Trophoblast cell (in vitro differentiated cells and primary cell): ENCODE data around the gene PIGB.
A peak's percentile ranks its signal among the peaks of the same experiment; 100 is the strongest.
"Not testable (repeated sequence)": the region's sequence is repeated elsewhere in the genome, so short reads cannot be mapped to it uniquely, and the experiment has no call there.

Experiments
- DNase-seq, 2 donors: peaks; one replicate each; pipeline ENCODE4 v3.0.0-alpha.2; 2016
- H2AFZ ChIP-seq: 2 replicates; pipeline ENCODE4 v1.6.1; 2013; ENCODE audit warnings: low read length, moderate library complexity, mild to moderate bottlenecking; ENCODE audit not compliant: insufficient read depth, poor library complexity
- H2AK5ac ChIP-seq: 2 replicates; pipeline ENCODE4 v1.6.1; 2013; ENCODE audit warnings: mild to moderate bottlenecking, low read length
- H2BK120ac ChIP-seq: 2 replicates; pipeline ENCODE4 v1.6.1; 2013; ENCODE audit warnings: low read length, mild to moderate bottlenecking, moderate library complexity; ENCODE audit not compliant: insufficient read depth, poor library complexity
- H2BK12ac ChIP-seq: 2 replicates; pipeline ENCODE4 v1.6.1; 2013; ENCODE audit warnings: mild to moderate bottlenecking, low read length, moderate library complexity
- H2BK5ac ChIP-seq: 2 replicates; pipeline ENCODE4 v1.6.1; 2013; ENCODE audit warnings: low read length, low read depth, moderate library complexity, mild to moderate bottlenecking; ENCODE audit not compliant: poor library complexity
- H3K14ac ChIP-seq: 2 replicates; pipeline ENCODE4 v1.6.1; 2013; ENCODE audit warnings: mild to moderate bottlenecking, low read length
- H3K18ac ChIP-seq: 2 replicates; pipeline ENCODE4 v1.6.1; 2013; ENCODE audit warnings: mild to moderate bottlenecking, low read length
- H3K23ac ChIP-seq: 2 replicates; pipeline ENCODE4 v1.6.1; 2013; ENCODE audit warnings: low read length
- H3K27ac ChIP-seq: 2 replicates; pipeline ENCODE4 v1.5.1; 2013; ENCODE audit warnings: low read depth, mild to moderate bottlenecking, inconsistent platforms, low read length, moderate library complexity
- H3K27me3 ChIP-seq: 2 replicates; pipeline ENCODE4 v1.6.1; 2013; ENCODE audit warnings: inconsistent platforms, mild to moderate bottlenecking, low read length, moderate library complexity; ENCODE audit not compliant: insufficient read depth
- H3K36me3 ChIP-seq, 2 experiments: 1 replicate in 1 of 2; 2 replicates in 1 of 2; pipeline ENCODE4 v1.6.1; 2013; ENCODE audit warnings: low read length in 2 of 2, mild to moderate bottlenecking in 2 of 2, moderate library complexity in 1 of 2; ENCODE audit not compliant: insufficient read depth in 2 of 2, control insufficient read depth in 1 of 2
- H3K4ac ChIP-seq: 2 replicates; pipeline ENCODE4 v1.6.1; 2013; ENCODE audit warnings: low read depth, mild to moderate bottlenecking, low read length, moderate library complexity
- H3K4me1 ChIP-seq, 2 experiments: 1 replicate in 1 of 2; 2 replicates in 1 of 2; pipeline ENCODE4 v1.6.1; 2013; ENCODE audit warnings: low read length in 2 of 2, mild to moderate bottlenecking in 2 of 2, moderate library complexity in 1 of 2; ENCODE audit not compliant: insufficient read depth in 2 of 2, control insufficient read depth in 1 of 2
- H3K4me2 ChIP-seq: 2 replicates; pipeline ENCODE4 v1.6.1; 2013; ENCODE audit warnings: inconsistent platforms, mild to moderate bottlenecking, low read length, moderate library complexity
- H3K4me3 ChIP-seq: 2 replicates; pipeline ENCODE4 v1.5.1; 2013; ENCODE audit warnings: mild to moderate bottlenecking, low read depth, low read length, inconsistent platforms
- H3K79me1 ChIP-seq: one replicate; pipeline ENCODE4 v1.6.1; 2013; ENCODE audit warnings: low read length
- H3K79me2 ChIP-seq: 2 replicates; pipeline ENCODE4 v1.6.1; 2013; ENCODE audit warnings: low read length, mild to moderate bottlenecking; ENCODE audit not compliant: control insufficient read depth, insufficient read depth, poor library complexity
- H3K9ac ChIP-seq: 2 replicates; pipeline ENCODE4 v1.6.1; 2013; ENCODE audit warnings: mild to moderate bottlenecking, low read length
- H3K9me3 ChIP-seq: 2 replicates; pipeline ENCODE4 v1.6.1; 2013; ENCODE audit warnings: low read depth, mild to moderate bottlenecking, control low read depth, inconsistent platforms, low read length; ENCODE audit not compliant: insufficient read depth
- H4K12ac ChIP-seq: 2 replicates; pipeline ENCODE4 v1.6.1; 2013; ENCODE audit warnings: low read depth, mild to moderate bottlenecking, low read length, moderate library complexity
- H4K8ac ChIP-seq: 2 replicates; pipeline ENCODE4 v1.6.1; 2013; ENCODE audit warnings: low read depth, mild to moderate bottlenecking, low read length, moderate library complexity
- H4K91ac ChIP-seq: one replicate; pipeline ENCODE4 v1.6.1; 2013; ENCODE audit warnings: low read depth, mild to moderate bottlenecking, low read length, moderate library complexity
- WGBS: extraction: QIAGEN DNeasy Blood & Tissue Kit; methylation state at CpG from one replicate; pipeline ENCODE4 v1.1.7; 2013; ENCODE audit warnings: missing lambda C conversion rate; ENCODE audit not compliant: insufficient read length, insufficient coverage; ENCODE audit errors: extremely low coverage; 5-methylcytosine and 5-hydroxymethylcytosine counted together

Gene PIGB

GRCh38 chr15:55286442-55287189, 32.4 kb upstream of the PIGB start:
- H2BK12ac ChIP-seq, H3K23ac ChIP-seq, H4K8ac ChIP-seq, H3K9me3 ChIP-seq, H3K36me3 ChIP-seq, H3K4me1 ChIP-seq, H3K79me2 ChIP-seq, H4K91ac ChIP-seq, H4K12ac ChIP-seq, H3K27ac ChIP-seq, H2BK5ac ChIP-seq, H3K14ac ChIP-seq, H3K18ac ChIP-seq, H3K79me1 ChIP-seq, H3K9ac ChIP-seq, H3K27me3 ChIP-seq, H3K4me3 ChIP-seq, H2BK120ac ChIP-seq, H3K4ac ChIP-seq, H3K4me2 ChIP-seq, H2AK5ac ChIP-seq, H2AFZ ChIP-seq, DNase-seq: not testable (repeated sequence)
- WGBS: no CpG with 5 or more reads among the region's 10 CpGs

- no peak overlapping the region for H2BK5ac ChIP-seq
- H3K79me2 ChIP-seq: peaks cover 7% of the 10 kb centered on the region
- H3K23ac ChIP-seq: no peak overlapping the region
- H2AFZ ChIP-seq: no peak overlapping the region
- H3K18ac ChIP-seq: no peak overlapping the region
- no peak overlapping the region for H4K8ac ChIP-seq
- no peak overlapping the region for H3K9ac ChIP-seq
- H3K36me3 ChIP-seq: no peaks in the 10 kb centered on the region
- no peaks in the 10 kb centered on the region for H3K27me3 ChIP-seq
- no peak overlapping the region for H3K27ac ChIP-seq
- no peak overlapping the region for H4K91ac ChIP-seq
- no peak overlapping the region for H3K4me3 ChIP-seq
- no peak overlapping the region for H3K14ac ChIP-seq
- DNase-seq: no peak
- no peak overlapping the region for H2AK5ac ChIP-seq
- no peak overlapping the region for H2BK120ac ChIP-seq
- H4K12ac ChIP-seq: no peak overlapping the region
- no peak overlapping the region for H2BK12ac ChIP-seq
- peaks cover 0 to 4% of the 10 kb centered on the region in 2 experiments for H3K4me1 ChIP-seq
- no peaks in the 10 kb centered on the region for H3K9me3 ChIP-seq
- H3K4me2 ChIP-seq: no peak overlapping the region
- no peak overlapping the region for H3K4ac ChIP-seq
- WGBS: no CpG with 5 or more reads among the region's 8 CpGs
- H3K79me1 ChIP-seq: peaks cover 8% of the 10 kb centered on the region
Measured at GRCh38 chr15:55288006-55288717, 30.9 kb upstream of the PIGB start.

- DNase-seq: peak; percentile 56 to 63
- Histone ChIP-seq H3K4me1 (peaks cover 0 to 4% of the 10 kb centered on the region in 2 experiments), H4K12ac (peak overlapping the region; percentile 3), H3K9me3 (no peaks in the 10 kb centered on the region), H3K14ac (peak overlapping the region; percentile 0), H2AFZ (peak overlapping the region; percentile 84), H2BK5ac (peak overlapping the region; percentile 80), H3K79me2 (peaks cover 7% of the 10 kb centered on the region), H2AK5ac (no peak overlapping the region), H3K9ac (peak overlapping the region; percentile 42), H3K36me3 (no peaks in the 10 kb centered on the region), H4K91ac (peak overlapping the region; percentile 66), H3K4ac (no peak overlapping the region), H3K4me3 (peak overlapping the region; percentile 87), H3K4me2 (peak overlapping the region; percentile 84), H2BK120ac (peak overlapping the region; percentile 61), H3K79me1 (peaks cover 8% of the 10 kb centered on the region), H3K18ac (peak overlapping the region; percentile 42), H3K27ac (no peak overlapping the region), H2BK12ac (no peak overlapping the region), H3K27me3 (no peaks in the 10 kb centered on the region), H4K8ac (peak overlapping the region; percentile 62), H3K23ac (no peak overlapping the region)
- no CpG with 5 or more reads among the region's 37 CpGs for WGBS
Measured at GRCh38 chr15:55289011-55289745, 29.8 kb upstream of the PIGB start.

GRCh38 chr15:55289746-55290527, 29.1 kb upstream of the PIGB start, which contains the start of gene RAB27A:
RAB27A (minus strand) TSS chr15:55289813; CDS start chr15:55234934, 54,879 bp downstream.
- Histone ChIP-seq H3K36me3 (no peaks in the 10 kb centered on the region), H3K9ac (peak within 1 kb of the TSS; percentile 93), H2AK5ac (no peak within 1 kb of the TSS), H3K18ac (peak within 1 kb of the TSS; percentile 60), H2BK5ac (peak within 1 kb of the TSS; percentile 80), H3K23ac (no peak within 1 kb of the TSS), H3K4me3 (peak within 1 kb of the TSS; percentile 87), H4K91ac (peak within 1 kb of the TSS; percentile 66), H3K9me3 (no peaks in the 10 kb centered on the region), H3K4me1 (peaks cover 0 to 4% of the 10 kb centered on the region in 2 experiments), H2BK120ac (peak within 1 kb of the TSS; percentile 61), H4K8ac (peak within 1 kb of the TSS; percentile 62), H2AFZ (peak within 1 kb of the TSS; percentile 84), H2BK12ac (peak within 1 kb of the TSS; percentile 8), H3K27ac (peak within 1 kb of the TSS; percentile 4), H3K27me3 (no peaks in the 10 kb centered on the region), H3K79me1 (peaks cover 8% of the 10 kb centered on the region), H4K12ac (peak within 1 kb of the TSS; percentile 54), H3K14ac (peak within 1 kb of the TSS; percentile 65), H3K79me2 (peaks cover 7% of the 10 kb centered on the region), H3K4ac (peak within 1 kb of the TSS; percentile 19), H3K4me2 (peak within 1 kb of the TSS; percentile 84)
- WGBS: no CpG with 5 or more reads among the region's 69 CpGs
- DNase-seq: peak; percentile 87 to 90
